Uterus (tissue), 2 donors: Measurements from ENCODE around the gene TARP.

Experiments used
- POLR2A ChIP-seq, 2 donors: fragments of 450-650 bp; IDR thresholded peaks; one replicate each; pipeline ENCODE4 v1.6.1; 2016; ENCODE audit warnings: antibody characterized with exemption in 2 of 2, mild to moderate bottlenecking in 1 of 2, moderate library complexity in 1 of 2
- TF ChIP-seq, protein P1 (sequence below), 4 experiments: fragments of 200-600 bp in 2 of 4; fragments of 450-650 bp in 2 of 4; sonication (generic) in 2 of 4; IDR thresholded peaks; one replicate each; pipeline ENCODE4 v1.5.1; 2016 to 2019; ENCODE audit warnings: antibody characterized with exemption in 4 of 4, mild to moderate bottlenecking in 2 of 4, moderate library complexity in 1 of 4

DNA sequence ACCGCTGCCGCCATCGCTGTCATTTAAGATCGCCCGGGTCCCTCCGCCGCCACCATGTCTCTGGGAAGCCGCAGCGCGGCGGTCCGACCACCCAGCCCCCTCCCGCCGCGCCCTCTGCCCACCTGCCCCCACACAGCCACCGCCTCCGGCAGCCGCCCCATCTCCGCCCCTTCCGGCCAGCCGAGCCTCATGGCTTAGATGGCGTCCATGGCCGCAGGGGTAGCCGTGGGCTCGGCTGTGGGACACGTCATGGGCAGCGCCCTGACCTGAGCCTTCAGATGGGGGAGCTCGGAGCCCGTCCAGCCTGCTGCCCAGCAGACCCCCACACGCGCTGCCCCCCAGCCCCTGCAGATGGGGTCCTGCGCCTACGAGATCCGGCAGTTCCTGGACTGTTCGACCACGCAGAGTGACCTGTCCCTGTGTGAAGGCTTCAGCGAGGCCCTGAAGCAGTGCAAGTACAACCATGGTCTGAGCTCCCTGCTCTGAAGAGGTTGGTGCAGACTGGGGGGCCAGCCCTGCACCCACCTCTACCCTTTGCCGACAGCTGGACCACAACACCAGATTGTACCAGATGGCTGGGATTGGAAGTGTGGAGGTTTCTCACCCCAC lies 38.0 kb upstream of the TARP start:
- TF ChIP-seq, protein P1, sequence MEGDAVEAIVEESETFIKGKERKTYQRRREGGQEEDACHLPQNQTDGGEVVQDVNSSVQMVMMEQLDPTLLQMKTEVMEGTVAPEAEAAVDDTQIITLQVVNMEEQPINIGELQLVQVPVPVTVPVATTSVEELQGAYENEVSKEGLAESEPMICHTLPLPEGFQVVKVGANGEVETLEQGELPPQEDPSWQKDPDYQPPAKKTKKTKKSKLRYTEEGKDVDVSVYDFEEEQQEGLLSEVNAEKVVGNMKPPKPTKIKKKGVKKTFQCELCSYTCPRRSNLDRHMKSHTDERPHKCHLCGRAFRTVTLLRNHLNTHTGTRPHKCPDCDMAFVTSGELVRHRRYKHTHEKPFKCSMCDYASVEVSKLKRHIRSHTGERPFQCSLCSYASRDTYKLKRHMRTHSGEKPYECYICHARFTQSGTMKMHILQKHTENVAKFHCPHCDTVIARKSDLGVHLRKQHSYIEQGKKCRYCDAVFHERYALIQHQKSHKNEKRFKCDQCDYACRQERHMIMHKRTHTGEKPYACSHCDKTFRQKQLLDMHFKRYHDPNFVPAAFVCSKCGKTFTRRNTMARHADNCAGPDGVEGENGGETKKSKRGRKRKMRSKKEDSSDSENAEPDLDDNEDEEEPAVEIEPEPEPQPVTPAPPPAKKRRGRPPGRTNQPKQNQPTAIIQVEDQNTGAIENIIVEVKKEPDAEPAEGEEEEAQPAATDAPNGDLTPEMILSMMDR (IDR thresholded peaks at IDR 0.05), result no peak
- no peak for TF ChIP-seq POLR2A (IDR thresholded peaks at IDR 0.05)
